Neural cell (in vitro differentiated cells): ENCODE data around the gene ADPRM. TPM values are rescaled to one million over a fixed set of nuclear protein-coding genes. Genes with fewer than 3 reads are reported as not detected.

Experiments
- H2AFZ ChIP-seq: fragments of 200-600, 300-800 bp; sonication (generic), shearing (Covaris generic); 2 replicates; pipeline ENCODE4 v1.6.0; 2014; ENCODE audit warnings: low read depth, mild to moderate bottlenecking, antibody characterized with exemption, low read length, moderate library complexity
- H3F3A ChIP-seq: fragments of 200-600 bp; shearing (Covaris generic); 2 replicates; pipeline ENCODE4 v1.6.1; 2016; ENCODE audit warnings: mild to moderate bottlenecking, moderate library complexity, mixed read lengths, antibody characterized with exemption, low read length; ENCODE audit not compliant: insufficient read depth, poor library complexity, severe bottlenecking
- H3K27ac ChIP-seq: fragments of 200-600, 300-800 bp; sonication (generic), shearing (Covaris generic); 2 replicates; pipeline ENCODE4 v1.5.1; 2014; ENCODE audit warnings: mild to moderate bottlenecking, low read length, moderate library complexity
- H3K27me3 ChIP-seq: fragments of 300-800, 200-600 bp; sonication (generic), shearing (Covaris generic); 2 replicates; pipeline ENCODE4 v1.6.0; 2014; ENCODE audit warnings: mild to moderate bottlenecking, low read depth, low read length, moderate library complexity; ENCODE audit not compliant: insufficient read depth
- H3K36me3 ChIP-seq: fragments of 300-800, 200-600 bp; sonication (generic), shearing (Covaris generic); 2 replicates; pipeline ENCODE4 v1.5.1; 2014; ENCODE audit warnings: mild to moderate bottlenecking, antibody characterized with exemption, low read length, moderate library complexity; ENCODE audit not compliant: insufficient read depth
- H3K4me2 ChIP-seq: fragments of 300-800, 200-600 bp; sonication (generic), shearing (Covaris generic); 2 replicates; pipeline ENCODE4 v1.6.0; 2014; ENCODE audit warnings: mild to moderate bottlenecking, low read length
- H3K4me3 ChIP-seq: fragments of 300-800, 200-600 bp; sonication (generic), shearing (Covaris generic); 2 replicates; pipeline ENCODE4 v1.5.1; 2014; ENCODE audit warnings: mild to moderate bottlenecking, low read length, moderate library complexity
- H3K79me2 ChIP-seq: fragments of 200-600 bp; shearing (Covaris generic); replicated peaks from 2 replicates; pipeline ENCODE4 v1.6.0; 2014; ENCODE audit warnings: mild to moderate bottlenecking, low read length, moderate library complexity; ENCODE audit not compliant: insufficient read depth
- H3K9ac ChIP-seq: fragments of 300-800, 200-600 bp; sonication (generic), shearing (Covaris generic); 2 replicates; pipeline ENCODE4 v1.6.1; 2016; ENCODE audit warnings: mild to moderate bottlenecking, low read length, mixed read lengths
- H3K9me2 ChIP-seq: fragments of 200-600 bp; shearing (Covaris generic); 2 replicates; pipeline ENCODE4 v1.6.1; 2016; ENCODE audit warnings: mild to moderate bottlenecking, low read length, mixed read lengths; ENCODE audit not compliant: insufficient read depth
- H3K9me3 ChIP-seq: fragments of 200-600, 300-800 bp; sonication (generic), shearing (Covaris generic); 2 replicates; pipeline ENCODE4 v1.6.1; 2016; ENCODE audit warnings: mild to moderate bottlenecking, mixed run types, low read length, moderate library complexity, mixed read lengths
- H4K20me1 ChIP-seq: fragments of 200-600 bp; shearing (Covaris generic); 2 replicates; pipeline ENCODE4 v1.6.1; 2016; ENCODE audit warnings: mild to moderate bottlenecking, mixed run types; ENCODE audit not compliant: insufficient read depth
- CTCF ChIP-seq: fragments of 450-650 bp; IDR thresholded peaks from 2 replicates; pipeline ENCODE4 v1.5.1; 2014; ENCODE audit warnings: antibody characterized with exemption, mild to moderate bottlenecking, moderate library complexity; ENCODE audit not compliant: poor library complexity, severe bottlenecking
- EP300 ChIP-seq: fragments of 450-650 bp; conservative IDR thresholded peaks from 2 replicates; pipeline ENCODE4 v1.6.1; 2014; ENCODE audit warnings: antibody characterized with exemption, mild to moderate bottlenecking, moderate library complexity; ENCODE audit not compliant: poor library complexity, severe bottlenecking
- EZH2 ChIP-seq: fragments of 200-600, 300-800 bp; shearing (Covaris generic), sonication (generic); IDR thresholded peaks from 2 replicates; pipeline ENCODE4 v1.6.1; 2014; ENCODE audit warnings: antibody characterized with exemption, low read length, borderline replicate concordance, mild to moderate bottlenecking; ENCODE audit not compliant: insufficient read depth, poor library complexity, severe bottlenecking
- MXI1 ChIP-seq: fragments of 450-650 bp; conservative IDR thresholded peaks from 2 replicates; pipeline ENCODE4 v1.6.1; 2014; ENCODE audit warnings: antibody characterized with exemption, mild to moderate bottlenecking; ENCODE audit not compliant: poor library complexity, severe bottlenecking
- POLR2AphosphoS5 ChIP-seq: IDR thresholded peaks from 2 replicates; pipeline ENCODE4 v1.6.1; 2012
- RAD21 ChIP-seq: fragments of 450-650 bp; conservative IDR thresholded peaks from 2 replicates; pipeline ENCODE4 v1.6.1; 2014; ENCODE audit warnings: antibody characterized with exemption, mild to moderate bottlenecking, moderate library complexity
- REST ChIP-seq: IDR thresholded peaks from 2 replicates; pipeline ENCODE4 v1.6.1; 2012; ENCODE audit warnings: borderline replicate concordance
- SMC3 ChIP-seq: fragments of 450-650 bp; conservative IDR thresholded peaks from 2 replicates; pipeline ENCODE4 v1.6.1; 2014; ENCODE audit warnings: antibody characterized with exemption, mild to moderate bottlenecking, moderate library complexity; ENCODE audit not compliant: poor library complexity
- TAF1 ChIP-seq: IDR thresholded peaks from 2 replicates; pipeline ENCODE4 v1.6.1; 2012; ENCODE audit warnings: low read depth
- polyA plus RNA-seq: library from polyadenylated mRNA; depleted of rRNA; stranded (reverse); fragments of >200 nt; gene quantifications from 2 replicates; pipeline ENCODE4 v1.2.3, GENCODE V29; 2014

Gene ADPRM
- polyA plus RNA-seq, 1 donor from 2014 or later, result 19.2 TPM

GRCh38 chr17:10664571-10664970 lies 32.8 kb upstream of the ADPRM start:
- Histone ChIP-seq H3K4me3 (no peak overlapping the region), H3K79me2 (no peaks in the 10 kb centered on the region), H3K4me2 (no peak overlapping the region), H3K9me3 (no peaks in the 10 kb centered on the region), H3K27me3 (no peaks in the 10 kb centered on the region), H3K27ac (no peak overlapping the region), H3K36me3 (no peaks in the 10 kb centered on the region), H3F3A (no peaks in the 10 kb centered on the region), H2AFZ (no peak overlapping the region), H3K9ac (no peak overlapping the region), H3K9me2 (no peaks in the 10 kb centered on the region), H4K20me1 (no peaks in the 10 kb centered on the region)
- TF ChIP-seq CTCF (no peak), REST (no peak), MXI1 (no peak), POLR2AphosphoS5 (no peak), RAD21 (no peak), EZH2 (no peak), EP300 (no peak), TAF1 (no peak), SMC3 (no peak)

GRCh38 chr17:10666906-10667305 lies 30.5 kb upstream of the ADPRM start:
- Histone ChIP-seq H4K20me1 (no peaks in the 10 kb centered on the region), H3K9me2 (no peaks in the 10 kb centered on the region), H3K9me3 (no peaks in the 10 kb centered on the region), H3K4me3 (no peak overlapping the region), H3F3A (no peaks in the 10 kb centered on the region), H3K9ac (no peak overlapping the region), H3K27me3 (no peaks in the 10 kb centered on the region), H3K27ac (no peak overlapping the region), H3K4me2 (no peak overlapping the region), H3K36me3 (no peaks in the 10 kb centered on the region), H2AFZ (no peak overlapping the region), H3K79me2 (no peaks in the 10 kb centered on the region)
- TF ChIP-seq REST (no peak), MXI1 (no peak), TAF1 (no peak), SMC3 (no peak), POLR2AphosphoS5 (no peak), RAD21 (no peak), EZH2 (no peak), CTCF (no peak)
